HT1080 (cell line): ENCODE measurements around the gene RBM24. TPM values are rescaled to one million over a fixed set of nuclear protein-coding genes. Genes with fewer than 3 reads are reported as not detected.

Source experiments
- DNase-seq: peaks from one replicate; pipeline ENCODE4 v3.0.0-alpha.2; 2015; ENCODE audit warnings: low read depth
- polyA plus RNA-seq, 2 experiments: library from polyadenylated mRNA; depleted of rRNA; stranded (reverse); fragments of >200 nt; gene quantifications; 2 replicates each; pipeline ENCODE4 v1.2.3, GENCODE V29; 2015
- total RNA-seq: library from RNA; depleted of rRNA; stranded (reverse); fragments of >200 nt; shearing (Covaris generic); gene quantifications from 2 replicates; pipeline ENCODE4 v1.2.3, GENCODE V29; 2014; rRNA removed

The RBM24 gene
- 0.13 and 0.77 TPM in 2 replicates for total RNA-seq
- 1.4 and 1.7 TPM in 2 replicates for polyA plus RNA-seq (2015; cell fraction: cytosol; rRNA removed)
- polyA plus RNA-seq (2015; cell fraction: nucleus; rRNA removed), result 0.83 and 2.1 TPM in 2 replicates

- no peak for DNase-seq
Observed at GRCh38 chr6:17281100-17281496, at the start of gene RBM24. TSS of gene RBM24 (plus strand) at chr6:17281361. CDS start at chr6:17281582, 221 bp downstream.

- DNase-seq, result peak; percentile 85
Observed at GRCh38 chr6:17233531-17233930, 47.6 kb upstream of the RBM24 start.

- no peak for DNase-seq
Observed at GRCh38 chr6:17237246-17237645, 43.9 kb upstream of the RBM24 start.

GRCh38 chr6:17239260-17239659, 41.9 kb upstream of the RBM24 start:
- DNase-seq, result no peak

GRCh38 chr6:17240803-17241500, 40.2 kb upstream of the RBM24 start:
- no peak for DNase-seq

- DNase-seq, result no peak
Observed at GRCh38 chr6:17242087-17242486, 39.1 kb upstream of the RBM24 start.

GRCh38 chr6:17250237-17250636, 30.9 kb upstream of the RBM24 start:
- DNase-seq, result no peak

- DNase-seq, result no peak
Observed at GRCh38 chr6:17251953-17252352, 29.2 kb upstream of the RBM24 start.

- DNase-seq, result no peak
Observed at GRCh38 chr6:17258749-17259148, 22.4 kb upstream of the RBM24 start.

- no peak for DNase-seq
Observed at GRCh38 chr6:17265570-17265969, 15.6 kb upstream of the RBM24 start.

GRCh38 chr6:17267566-17267965, 13.6 kb upstream of the RBM24 start:
- DNase-seq, result peak; percentile 26

GRCh38 chr6:17268114-17268513, 13.0 kb upstream of the RBM24 start:
- peak; percentile 53 for DNase-seq

GRCh38 chr6:17269840-17270239, 11.3 kb upstream of the RBM24 start:
- DNase-seq, result peak; percentile 59

GRCh38 chr6:17271628-17272027, 9.5 kb upstream of the RBM24 start:
- no peak for DNase-seq

GRCh38 chr6:17276766-17277165, 4.4 kb upstream of the RBM24 start:
- DNase-seq, result no peak

GRCh38 chr6:17277256-17277655, 3.9 kb upstream of the RBM24 start:
- DNase-seq, result no peak

- DNase-seq, result peak; percentile 81
Observed at GRCh38 chr6:17278289-17279063, 2.7 kb upstream of the RBM24 start.

GRCh38 chr6:17280138-17280537, 1.0 kb upstream of the RBM24 start:
- no peak for DNase-seq

- DNase-seq, result no peak
Observed at GRCh38 chr6:17280552-17281090, 540 bp upstream of the RBM24 start.

GRCh38 chr6:17281497-17282481, 628 bp downstream of the RBM24 start:
- no peak for DNase-seq

- no peak for DNase-seq
Observed at GRCh38 chr6:17283074-17283473, 1.9 kb downstream of the RBM24 start.
